Measurements from ENCODE around the gene FLRT2. TPM values are rescaled to one million over a fixed set of nuclear protein-coding genes. Genes with fewer than 3 reads are reported as not detected.

Gene FLRT2
- polyA plus RNA-seq, 3 donors: 0.01 TPM; not detected in 2

- Histone ChIP-seq H3K27me3 (ENCODE audit: control insufficient read depth in 2 of 2, insufficient read depth in 2 of 2, low read length in 2 of 2) (no peaks in the 10 kb centered on the region), H3K36me3 (replicated peaks in 1 of 2; ENCODE audit: control insufficient read depth in 1 of 2, insufficient read depth in 2 of 2, low read length in 2 of 2) (no peaks in the 10 kb centered on the region), H3K4me3 (replicated peaks in 1 of 3; ENCODE audit: low read depth in 2 of 3, low read length in 3 of 3) (no peak overlapping the region), H3K4me1 (ENCODE audit: control insufficient read depth in 1 of 2, insufficient read depth in 2 of 2, low read length in 2 of 2) (peaks cover 17 to 26% of the 10 kb centered on the region in 2 donors), H3K4me2 (replicated peaks; ENCODE audit: extremely low read depth, low read length, poor library complexity, severe bottlenecking) (no peak overlapping the region), H4K20me1 (ENCODE audit: insufficient read depth, low read length) (no peaks in the 10 kb centered on the region), H3K9ac (ENCODE audit: insufficient read depth, low read length, poor library complexity, severe bottlenecking) (no peak overlapping the region), H2AFZ (ENCODE audit: insufficient read depth, low read depth, low read length, poor library complexity, severe bottlenecking) (no peak overlapping the region), H3K9me3 (replicated peaks in 1 of 2; ENCODE audit: control insufficient read depth in 1 of 2, insufficient read depth in 1 of 2, low read length in 2 of 2) (peaks cover 0 to 5% of the 10 kb centered on the region in 2 donors), H3K79me2 (ENCODE audit: insufficient read depth, low read length) (no peaks in the 10 kb centered on the region), H3K27ac (ENCODE audit: low read depth in 1 of 2, low read length in 2 of 2) (no peak overlapping the region)
- H3K27ac Mint-ChIP-seq: no peak overlapping the region
- no peak overlapping the region for H3K4me3 Mint-ChIP-seq
- H3K27me3 Mint-ChIP-seq (ENCODE audit: low read depth in 3 of 3): peaks cover 2 to 4% (median 2%) of the 10 kb centered on the region in 3 donors
- peaks cover 0 to 6% (median 4%) of the 10 kb centered on the region in 7 donors for H3K9me3 Mint-ChIP-seq
- TF ChIP-seq, protein P1, sequence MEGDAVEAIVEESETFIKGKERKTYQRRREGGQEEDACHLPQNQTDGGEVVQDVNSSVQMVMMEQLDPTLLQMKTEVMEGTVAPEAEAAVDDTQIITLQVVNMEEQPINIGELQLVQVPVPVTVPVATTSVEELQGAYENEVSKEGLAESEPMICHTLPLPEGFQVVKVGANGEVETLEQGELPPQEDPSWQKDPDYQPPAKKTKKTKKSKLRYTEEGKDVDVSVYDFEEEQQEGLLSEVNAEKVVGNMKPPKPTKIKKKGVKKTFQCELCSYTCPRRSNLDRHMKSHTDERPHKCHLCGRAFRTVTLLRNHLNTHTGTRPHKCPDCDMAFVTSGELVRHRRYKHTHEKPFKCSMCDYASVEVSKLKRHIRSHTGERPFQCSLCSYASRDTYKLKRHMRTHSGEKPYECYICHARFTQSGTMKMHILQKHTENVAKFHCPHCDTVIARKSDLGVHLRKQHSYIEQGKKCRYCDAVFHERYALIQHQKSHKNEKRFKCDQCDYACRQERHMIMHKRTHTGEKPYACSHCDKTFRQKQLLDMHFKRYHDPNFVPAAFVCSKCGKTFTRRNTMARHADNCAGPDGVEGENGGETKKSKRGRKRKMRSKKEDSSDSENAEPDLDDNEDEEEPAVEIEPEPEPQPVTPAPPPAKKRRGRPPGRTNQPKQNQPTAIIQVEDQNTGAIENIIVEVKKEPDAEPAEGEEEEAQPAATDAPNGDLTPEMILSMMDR (IDR thresholded peaks at IDR 0.05): no peak
- no peaks in the 10 kb centered on the region for H3K36me3 Mint-ChIP-seq
- 100% methylated on average over 1 of the region's 2 CpGs for WGBS (ENCODE audit: insufficient coverage)
- intact Hi-C loops (cut with micrococcal nuclease): no loop called here
- peaks cover 14% of the 10 kb centered on the region for H3K4me1 Mint-ChIP-seq
- no peak for DNase-seq
Observed at GRCh38 chr14:85617791-85618190, 87.8 kb downstream of the FLRT2 start.

DNA sequence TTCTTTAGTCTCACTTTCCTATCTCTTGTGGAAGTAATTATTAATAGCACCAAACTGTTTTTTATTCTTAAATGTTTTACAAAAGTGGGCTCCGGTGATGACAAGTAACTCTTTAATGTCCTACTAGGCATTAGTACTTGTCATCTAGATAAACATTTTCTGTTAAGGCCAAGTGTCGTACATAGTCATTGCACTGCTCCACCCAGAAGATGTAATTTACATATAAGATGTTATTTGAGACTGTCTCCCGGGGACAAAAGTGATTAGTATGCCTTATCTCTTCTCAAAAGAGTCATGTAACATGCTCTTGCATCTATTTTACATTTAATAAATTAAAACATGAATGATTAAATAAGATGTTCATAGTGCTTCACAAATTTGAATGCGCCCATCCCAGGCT lies 88.4 kb downstream of the FLRT2 start:
- H3K27ac ChIP-seq (ENCODE audit: low read depth in 1 of 2, low read length in 2 of 2): no peak overlapping the region
- Mint-ChIP-seq H3K9me3 (peaks cover 0 to 11% (median 4%) of the 10 kb centered on the region in 7 donors), H3K4me1 (peaks cover 14% of the 10 kb centered on the region), H3K4me3 (no peak overlapping the region), H3K27ac (no peak overlapping the region), H3K27me3 (ENCODE audit: low read depth in 3 of 3) (peaks cover 2 to 9% (median 2%) of the 10 kb centered on the region in 3 donors), H3K36me3 (no peaks in the 10 kb centered on the region)
- TF ChIP-seq, protein P1 (IDR thresholded peaks at IDR 0.05): no peak
- no CpG with 5 or more reads among the region's 4 CpGs for WGBS (ENCODE audit: insufficient coverage)
- H3K79me2 ChIP-seq (ENCODE audit: insufficient read depth, low read length): no peaks in the 10 kb centered on the region
- no peak overlapping the region for H2AFZ ChIP-seq (ENCODE audit: insufficient read depth, low read depth, low read length, poor library complexity, severe bottlenecking)
- H3K9ac ChIP-seq (ENCODE audit: insufficient read depth, low read length, poor library complexity, severe bottlenecking): no peak overlapping the region
- no peaks in the 10 kb centered on the region for H3K36me3 ChIP-seq (replicated peaks in 1 of 2; ENCODE audit: control insufficient read depth in 1 of 2, insufficient read depth in 2 of 2, low read length in 2 of 2)
- H4K20me1 ChIP-seq (ENCODE audit: insufficient read depth, low read length): no peaks in the 10 kb centered on the region
- no peaks in the 10 kb centered on the region for H3K27me3 ChIP-seq (ENCODE audit: control insufficient read depth in 2 of 2, insufficient read depth in 2 of 2, low read length in 2 of 2)
- DNase-seq: no peak
- H3K4me3 ChIP-seq (replicated peaks in 1 of 3; ENCODE audit: low read depth in 2 of 3, low read length in 3 of 3): no peak overlapping the region
- intact Hi-C loops (cut with micrococcal nuclease): no loop called here
- H3K4me2 ChIP-seq (replicated peaks; ENCODE audit: extremely low read depth, low read length, poor library complexity, severe bottlenecking): no peak overlapping the region
- H3K9me3 ChIP-seq (replicated peaks in 1 of 2; ENCODE audit: control insufficient read depth in 1 of 2, insufficient read depth in 1 of 2, low read length in 2 of 2): peaks cover 0 to 7% of the 10 kb centered on the region in 2 donors
- H3K4me1 ChIP-seq (ENCODE audit: control insufficient read depth in 1 of 2, insufficient read depth in 2 of 2, low read length in 2 of 2): peaks cover 17 to 26% of the 10 kb centered on the region in 2 donors

Data from CD14-positive monocyte (primary cell).